GM23338 (cell line): ENCODE measurements around the gene KLF18. TPM values are rescaled to one million over a fixed set of nuclear protein-coding genes. Genes with fewer than 3 reads are reported as not detected.

Experiments
- ATAC-seq: fragments of 200-7000 bp; cut with Tn5 transposase; 3 replicates; pipeline ENCODE4 v1.9.1; 2020
- DNase-seq: peaks from one replicate; pipeline ENCODE4 v3.0.0-alpha.2; 2015; ENCODE audit warnings: low spot score
- H2AFZ ChIP-seq: fragments of 200-600 bp; sonication (generic); 2 replicates; pipeline ENCODE4 v1.8.0; 2016; ENCODE audit warnings: antibody characterized with exemption, mild to moderate bottlenecking, moderate library complexity
- H3F3A ChIP-seq: fragments of 200-600 bp; sonication (generic); replicated peaks from 2 replicates; pipeline ENCODE4 v1.8.0; 2017; ENCODE audit warnings: antibody characterized with exemption, mixed run types, low read depth
- H3K27ac ChIP-seq: fragments of 200-600 bp; sonication (generic); 2 replicates; pipeline ENCODE4 v1.6.1; 2016; ENCODE audit warnings: low read depth
- H3K27me3 ChIP-seq: fragments of 200-600 bp; sonication (generic); 2 replicates; pipeline ENCODE4 v1.8.0; 2016; ENCODE audit warnings: mild to moderate bottlenecking, mixed run types, moderate library complexity; ENCODE audit not compliant: insufficient read depth
- H3K36me3 ChIP-seq: fragments of 200-600 bp; sonication (generic); 2 replicates; pipeline ENCODE4 v1.8.0; 2016; ENCODE audit warnings: mild to moderate bottlenecking; ENCODE audit not compliant: insufficient read depth
- H3K4me1 ChIP-seq: fragments of 200-600 bp; sonication (generic); 2 replicates; pipeline ENCODE4 v1.8.0; 2016; ENCODE audit warnings: mild to moderate bottlenecking, moderate library complexity; ENCODE audit not compliant: insufficient read depth
- H3K4me2 ChIP-seq: fragments of 200-600 bp; sonication (generic); 2 replicates; pipeline ENCODE4 v1.7.1; 2017; ENCODE audit warnings: mixed run types
- H3K4me3 ChIP-seq: fragments of 200-600 bp; sonication (generic); 2 replicates; pipeline ENCODE4 v1.6.1; 2016; ENCODE audit warnings: mixed run types
- H3K79me2 ChIP-seq: fragments of 200-600 bp; sonication (generic); replicated peaks from 2 replicates; pipeline ENCODE4 v1.8.0; 2017; ENCODE audit warnings: mild to moderate bottlenecking; ENCODE audit not compliant: insufficient read depth
- H3K9me2 ChIP-seq: fragments of 200-600 bp; sonication (generic); 2 replicates; pipeline ENCODE4 v1.8.0; 2017; ENCODE audit not compliant: insufficient read depth
- H4K20me1 ChIP-seq: fragments of 200-600 bp; sonication (generic); replicated peaks from 2 replicates; pipeline ENCODE4 v1.8.0; 2017; ENCODE audit warnings: mild to moderate bottlenecking; ENCODE audit not compliant: insufficient read depth
- H3K27ac Mint-ChIP-seq: 2 replicates; pipeline ENCODE4 v1.8.0; 2020; ENCODE audit warnings: inconsistent platforms, mild to moderate bottlenecking, moderate library complexity, mixed read lengths
- H3K27me3 Mint-ChIP-seq: 3 replicates; pipeline ENCODE4 v1.8.0; 2022; ENCODE audit warnings: low read depth, mild to moderate bottlenecking, moderate library complexity, mixed read lengths, inconsistent platforms; ENCODE audit not compliant: insufficient read depth, poor library complexity
- H3K36me3 Mint-ChIP-seq: 3 replicates; pipeline ENCODE4 v1.8.0; 2021; ENCODE audit warnings: low read depth, mild to moderate bottlenecking, inconsistent platforms, moderate library complexity, mixed read lengths
- H3K4me1 Mint-ChIP-seq: 3 replicates; pipeline ENCODE4 v1.8.0; 2020; ENCODE audit warnings: mild to moderate bottlenecking, inconsistent platforms, mixed read lengths
- H3K4me3 Mint-ChIP-seq: 3 replicates; pipeline ENCODE4 v1.8.0; 2021; ENCODE audit warnings: moderate library complexity, mild to moderate bottlenecking, inconsistent platforms, mixed read lengths
- H3K9me3 Mint-ChIP-seq: 3 replicates; pipeline ENCODE4 v1.8.0; 2020; ENCODE audit warnings: moderate library complexity, mild to moderate bottlenecking, inconsistent platforms, mixed read lengths
- CREB1 ChIP-seq: fragments of 250-450 bp; sonication (Bioruptor Pico); IDR thresholded peaks from 2 replicates; pipeline ENCODE4 v1.5.0; 2020; ENCODE audit warnings: low read depth, mild to moderate bottlenecking, moderate library complexity
- CTCF ChIP-seq, 2 experiments: fragments of 200-600 bp in 1 of 2; sonication (generic) in 1 of 2; conservative IDR thresholded peaks; 2 replicates each; pipeline versions ENCODE4 v1.5.1 to v1.6.1; 2016 to 2017; ENCODE audit warnings: antibody characterized with exemption in 2 of 2, low read depth in 2 of 2, mild to moderate bottlenecking in 2 of 2, moderate library complexity in 1 of 2
- ETS1 ChIP-seq: IDR thresholded peaks from 2 replicates; pipeline ENCODE4 v1.6.1; 2016; ENCODE audit warnings: antibody characterized with exemption
- EZH2 ChIP-seq: fragments of 200-600 bp; sonication (generic); IDR thresholded peaks from one replicate; pipeline ENCODE4 v1.8.0; 2017; ENCODE audit warnings: antibody characterized with exemption, mild to moderate bottlenecking, low read depth; ENCODE audit not compliant: unreplicated experiment
- EZH2phosphoT487 ChIP-seq: fragments of 200-600 bp; sonication (generic); IDR thresholded peaks from one replicate; pipeline ENCODE4 v1.8.1; 2018; ENCODE audit warnings: antibody characterized with exemption; ENCODE audit not compliant: unreplicated experiment
- JUNB ChIP-seq: IDR thresholded peaks from one replicate; pipeline ENCODE4 v1.6.1; 2016; ENCODE audit warnings: antibody characterized with exemption; ENCODE audit not compliant: unreplicated experiment
- NANOG ChIP-seq: IDR thresholded peaks from 2 replicates; pipeline ENCODE4 v1.6.1; 2016; ENCODE audit warnings: antibody characterized with exemption, borderline replicate concordance
- POLR2AphosphoS5 ChIP-seq: IDR thresholded peaks from 2 replicates; pipeline ENCODE4 v1.6.1; 2016; ENCODE audit warnings: antibody characterized with exemption, low read depth
- REST ChIP-seq: IDR thresholded peaks from one replicate; pipeline ENCODE4 v1.6.1; 2018; ENCODE audit warnings: antibody characterized with exemption; ENCODE audit not compliant: unreplicated experiment
- STAT1 ChIP-seq: IDR thresholded peaks from one replicate; pipeline ENCODE4 v1.6.1; 2016; ENCODE audit warnings: antibody characterized with exemption; ENCODE audit not compliant: unreplicated experiment
- ZNF114 ChIP-seq: fragments of 250-450 bp; sonication (Bioruptor Pico); IDR thresholded peaks from 2 replicates; pipeline ENCODE4 v1.5.0; 2020; ENCODE audit warnings: mild to moderate bottlenecking, moderate library complexity
- ZNF331 ChIP-seq: fragments of 250-450 bp; sonication (Bioruptor Pico); IDR thresholded peaks from 2 replicates; pipeline ENCODE4 v1.5.0; 2020; ENCODE audit warnings: low read depth, mild to moderate bottlenecking, moderate library complexity
- ZNF462 ChIP-seq: fragments of 250-450 bp; sonication (Bioruptor Pico); IDR thresholded peaks from 2 replicates; pipeline ENCODE4 v1.5.0; 2020; ENCODE audit warnings: mild to moderate bottlenecking, moderate library complexity
- polyA plus RNA-seq: library from polyadenylated mRNA; unstranded; fragments of >200 nt; fragmentation: Nextera tagmentation; extraction: Ambion mirVana; gene quantifications from 2 replicates; pipeline ENCODE4 v1.2.1, GENCODE V29; 2016
- total RNA-seq: library from RNA; depleted of rRNA; stranded (reverse); fragments of >200 nt; shearing (Covaris generic); gene quantifications from 2 replicates; pipeline ENCODE4 v1.2.3, GENCODE V29; 2014

The KLF18 gene
- total and polyA plus RNA-seq, 2 experiments from 2014 or later, result 0.35 TPM; not detected in 1

- Histone ChIP-seq H2AFZ (no peak overlapping the region), H3K27me3 (no peaks in the 10 kb centered on the region), H3K36me3 (no peaks in the 10 kb centered on the region), H3K4me1 (peaks cover 10% of the 10 kb centered on the region), H3K4me3 (no peak overlapping the region), H3K79me2 (no peaks in the 10 kb centered on the region), H3K27ac (no peak overlapping the region), H3K9me2 (no peaks in the 10 kb centered on the region), H4K20me1 (no peaks in the 10 kb centered on the region; the same call in 1 of the 2 replicates), H3K4me2 (no peak overlapping the region), H3F3A (no peaks in the 10 kb centered on the region)
- peaks cover 12% of the 10 kb centered on the region for H3K4me1 Mint-ChIP-seq
- ATAC-seq (no peak), DNase-seq (no peak)
- TF ChIP-seq EZH2, result no peak
- no peak for TF ChIP-seq CTCF (conservative IDR thresholded peaks at IDR 0.05; ENCODE audit: low read depth in 2 of 2)
- TF ChIP-seq REST, result no peak
- no peak for TF ChIP-seq ZNF331 (CRISPR knock-in tag)
- TF ChIP-seq ZNF114, result no peak
- TF ChIP-seq ZNF462 (CRISPR knock-in tag), result no peak
- no peak for TF ChIP-seq STAT1
- TF ChIP-seq EZH2phosphoT487, result no peak
- TF ChIP-seq JUNB, result no peak
- TF ChIP-seq CREB1 (CRISPR knock-in tag), result no peak
- no peak for TF ChIP-seq NANOG
- TF ChIP-seq POLR2AphosphoS5, result no peak
- TF ChIP-seq ETS1, result no peak
- H3K4me3 Mint-ChIP-seq, result no peak overlapping the region
- H3K9me3 Mint-ChIP-seq, result no peaks in the 10 kb centered on the region
- H3K27me3 Mint-ChIP-seq, result peaks cover 5% of the 10 kb centered on the region
- H3K36me3 Mint-ChIP-seq, result no peaks in the 10 kb centered on the region
- no peak overlapping the region for H3K27ac Mint-ChIP-seq
Measured at GRCh38 chr1:44108971-44109370, 32.5 kb downstream of the KLF18 start.
